RWPE1 (cell line): ENCODE data around the gene FAM120C.
A peak's percentile ranks its signal among the peaks of the same experiment; 100 is the strongest.

Experiments
- CTCF ChIA-PET: fragments of 350-600 bp; sonication (Branson Sonifier 250); formaldehyde crosslinking; extraction: SDS; loops from one replicate; lab custom pipeline; 2021; lab: Yijun Ruan, JAX
- POLR2A ChIA-PET: fragments of 400-600 bp; formaldehyde crosslinking; extraction: SDS; loops from one replicate; lab custom pipeline; 2020; ENCODE audit warnings: antibody characterized with exemption; ENCODE audit not compliant: low non-redundant PET; lab: Yijun Ruan, JAX
- DNase-seq: peaks from one replicate; pipeline ENCODE4 v3.0.0; 2012; ENCODE audit warnings: low spot score
- H3K27ac ChIP-seq: fragments of 450-650 bp; 2 replicates; pipeline ENCODE4 v1.5.1; 2017
- TF ChIP-seq, protein P1 (sequence below): fragments of 450-650 bp; conservative IDR thresholded peaks from 2 replicates; pipeline ENCODE4 v1.5.1; 2017; ENCODE audit warnings: low read depth, mild to moderate bottlenecking

The FAM120C gene

DNA sequence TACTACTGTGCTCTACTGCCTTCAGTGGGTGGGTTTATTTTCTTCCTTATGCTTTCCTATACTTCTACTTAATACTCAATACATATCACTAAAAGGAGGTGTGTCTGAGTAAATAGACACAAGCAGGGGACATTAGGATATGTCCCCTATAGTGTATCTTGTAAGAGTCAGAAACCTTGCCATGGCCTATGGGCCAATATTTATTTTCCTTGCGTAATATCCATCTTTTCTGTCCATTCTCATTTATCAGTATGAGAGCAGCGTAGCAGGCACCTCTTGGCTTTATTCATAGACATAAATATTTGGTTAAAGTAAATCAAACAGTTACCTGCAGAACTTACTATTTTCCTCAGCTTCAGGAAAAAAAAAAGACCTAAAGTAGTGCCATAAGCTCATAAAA is 92.2 kb downstream of the FAM120C start:
- no peak for DNase-seq
- no peak overlapping the region for H3K27ac ChIP-seq
- TF ChIP-seq, protein P1, sequence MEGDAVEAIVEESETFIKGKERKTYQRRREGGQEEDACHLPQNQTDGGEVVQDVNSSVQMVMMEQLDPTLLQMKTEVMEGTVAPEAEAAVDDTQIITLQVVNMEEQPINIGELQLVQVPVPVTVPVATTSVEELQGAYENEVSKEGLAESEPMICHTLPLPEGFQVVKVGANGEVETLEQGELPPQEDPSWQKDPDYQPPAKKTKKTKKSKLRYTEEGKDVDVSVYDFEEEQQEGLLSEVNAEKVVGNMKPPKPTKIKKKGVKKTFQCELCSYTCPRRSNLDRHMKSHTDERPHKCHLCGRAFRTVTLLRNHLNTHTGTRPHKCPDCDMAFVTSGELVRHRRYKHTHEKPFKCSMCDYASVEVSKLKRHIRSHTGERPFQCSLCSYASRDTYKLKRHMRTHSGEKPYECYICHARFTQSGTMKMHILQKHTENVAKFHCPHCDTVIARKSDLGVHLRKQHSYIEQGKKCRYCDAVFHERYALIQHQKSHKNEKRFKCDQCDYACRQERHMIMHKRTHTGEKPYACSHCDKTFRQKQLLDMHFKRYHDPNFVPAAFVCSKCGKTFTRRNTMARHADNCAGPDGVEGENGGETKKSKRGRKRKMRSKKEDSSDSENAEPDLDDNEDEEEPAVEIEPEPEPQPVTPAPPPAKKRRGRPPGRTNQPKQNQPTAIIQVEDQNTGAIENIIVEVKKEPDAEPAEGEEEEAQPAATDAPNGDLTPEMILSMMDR: no peak
- ChIA-PET CTCF (no interaction called here), POLR2A (interaction anchor here (0.6 kb wide), 1 partner anchor 13 kb away, joined by 4 read pairs; no protein-coding TSS in a partner anchor)

DNA sequence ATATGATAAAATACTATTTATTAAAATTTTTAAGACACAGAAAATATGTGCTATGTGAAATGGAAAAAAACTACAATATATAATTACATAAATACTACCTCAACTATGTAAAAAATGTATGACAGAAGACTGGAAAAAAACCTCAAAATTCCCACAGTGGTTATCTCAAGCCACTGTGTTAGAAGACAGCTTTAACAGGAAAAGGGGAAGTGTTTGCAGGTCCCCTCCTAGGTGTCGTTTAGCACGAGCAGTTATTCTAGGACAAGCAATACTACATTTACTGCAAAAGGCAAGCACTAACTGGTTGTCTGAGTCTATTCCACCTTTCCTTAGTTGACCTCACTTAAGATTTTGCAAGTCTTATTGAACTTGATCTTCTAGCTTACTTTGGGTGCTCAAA is 93.9 kb downstream of the FAM120C start:
- ChIA-PET CTCF (no interaction called here), POLR2A (no interaction called here)
- no peak overlapping the region for H3K27ac ChIP-seq
- TF ChIP-seq, protein P1: no peak
- DNase-seq: no peak

DNA sequence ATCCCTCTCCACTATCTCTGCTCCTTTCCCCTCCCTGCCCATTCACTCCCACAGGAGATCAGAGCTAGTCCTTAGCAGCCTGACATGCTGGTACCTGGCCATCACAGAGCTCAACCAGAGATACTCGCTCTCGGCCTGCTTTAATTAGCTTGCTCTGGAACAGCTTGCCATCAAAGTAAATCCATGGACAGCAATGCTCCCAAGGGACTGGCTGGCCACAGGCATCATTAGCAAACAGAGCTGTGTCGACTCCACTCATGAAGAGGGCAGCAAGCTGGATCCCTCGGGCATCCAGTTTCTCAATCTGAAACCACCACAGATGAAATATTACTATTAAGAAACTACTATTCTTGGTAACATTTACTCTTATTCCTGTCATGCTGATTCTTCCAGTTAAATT is 95.4 kb downstream of the FAM120C start:
- TF ChIP-seq, protein P1: no peak
- ChIA-PET POLR2A (no interaction called here), CTCF (interaction anchor here (0.7 kb wide), 1 partner anchor 643 kb away, joined by 3 read pairs; no protein-coding TSS in a partner anchor)
- H3K27ac ChIP-seq: no peak overlapping the region
- no peak for DNase-seq

DNA sequence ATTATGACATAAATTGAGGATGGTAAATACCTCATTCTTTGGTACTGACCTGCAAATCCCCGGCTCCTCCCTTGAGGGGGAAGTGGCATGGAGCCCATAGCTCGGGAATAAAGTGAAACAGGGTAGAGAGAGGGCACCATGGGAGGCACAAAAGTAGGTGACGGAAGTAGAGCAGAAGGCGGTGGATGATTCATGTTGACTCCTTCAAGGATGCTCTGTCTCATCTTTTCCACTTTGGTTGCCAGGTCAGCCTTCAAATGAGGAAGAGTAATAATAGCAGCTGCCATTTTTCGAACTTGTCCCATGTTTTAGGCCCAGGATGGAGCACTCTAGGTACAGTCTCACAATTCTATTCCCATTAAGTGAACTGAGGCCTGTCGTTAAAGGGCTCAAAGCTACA is 97.4 kb downstream of the FAM120C start:
- TF ChIP-seq, protein P1: no peak
- no peak for DNase-seq
- ChIA-PET CTCF (no interaction called here), POLR2A (no interaction called here)
- no peak overlapping the region for H3K27ac ChIP-seq

DNA sequence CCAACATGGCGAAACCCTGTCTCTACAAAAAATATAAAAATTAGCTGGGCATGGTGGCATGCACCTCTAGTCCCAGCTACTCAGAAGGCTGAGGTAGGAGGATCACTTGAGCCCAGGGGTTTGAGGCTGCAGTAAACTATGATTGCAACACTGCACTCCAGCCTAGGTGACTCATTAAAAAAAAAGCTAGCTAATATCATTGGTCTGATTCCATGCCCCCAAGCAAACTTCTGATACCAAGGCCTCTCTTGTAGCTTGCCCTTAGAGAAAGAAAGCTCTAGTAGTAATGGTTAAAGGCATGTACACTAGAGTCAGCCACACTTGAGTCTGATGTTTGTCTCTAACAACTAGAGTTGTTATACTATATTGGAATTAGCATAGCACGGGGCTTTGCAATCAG is 106.2 kb downstream of the FAM120C start:
- TF ChIP-seq, protein P1: no peak
- CTCF ChIA-PET: no interaction called here
- POLR2A ChIA-PET: no interaction called here
- H3K27ac ChIP-seq: no peak overlapping the region
- DNase-seq: peak; percentile 34

DNA sequence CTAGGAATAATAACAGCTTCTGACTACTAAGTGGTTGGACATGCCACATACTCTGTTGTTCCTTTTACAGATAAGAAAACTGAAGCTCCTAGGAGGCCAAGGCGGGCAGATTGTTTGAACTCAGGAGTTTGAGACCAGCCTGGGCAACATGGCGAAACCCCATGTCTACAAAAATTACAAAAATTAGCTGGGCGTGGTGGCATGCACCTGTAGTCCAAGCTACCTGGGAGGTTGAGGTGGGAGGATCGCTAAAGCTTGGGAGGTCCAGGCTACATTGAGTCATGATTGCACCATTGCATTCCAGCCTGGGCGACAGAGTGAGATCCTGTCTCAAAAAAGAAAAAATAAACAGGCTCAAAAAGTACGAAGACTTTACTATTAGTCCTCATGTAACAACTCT is 108.2 kb downstream of the FAM120C start:
- ChIA-PET POLR2A (no interaction called here), CTCF (interaction anchor here (0.6 kb wide), 1 partner anchor 82 kb away, joined by 8 read pairs; no protein-coding TSS in a partner anchor)
- DNase-seq: no peak
- TF ChIP-seq, protein P1: no peak
- no peak overlapping the region for H3K27ac ChIP-seq
